SK-N-MC (cell line): ENCODE measurements around the gene GGN.
"Not testable (repeated sequence)": the region's sequence is repeated elsewhere in the genome, so short reads cannot be mapped to it uniquely, and the experiment has no call there.

Source experiments
- DNase-seq: peaks from one replicate; pipeline ENCODE4 v3.0.0-alpha.2; 2011; ENCODE audit warnings: low read depth, low spot score
- H3K27ac ChIP-seq: fragments of 200-600 bp; sonication (generic); 2 replicates; pipeline ENCODE4 v1.5.1; 2016; ENCODE audit warnings: mixed run types
- H3K36me3 ChIP-seq: fragments of 200-600 bp; sonication (generic); 2 replicates; pipeline ENCODE4 v1.6.1; 2017; ENCODE audit warnings: antibody characterized with exemption, low read length, mixed read lengths; ENCODE audit not compliant: insufficient read depth
- H3K4me3 ChIP-seq: fragments of 200-600 bp; sonication (generic); 2 replicates; pipeline ENCODE4 v1.5.1; 2016
- H3K9ac ChIP-seq: fragments of 200-600 bp; sonication (generic); 2 replicates; pipeline ENCODE4 v1.8.0; 2017; ENCODE audit warnings: mixed run types, mixed read lengths; ENCODE audit not compliant: insufficient read length
- H3K9me3 ChIP-seq: fragments of 200-600 bp; sonication (generic); 2 replicates; pipeline ENCODE4 v1.6.1; 2017; ENCODE audit warnings: low read depth, mild to moderate bottlenecking, antibody characterized with exemption, low read length, moderate library complexity, mixed read lengths
- EZH2 ChIP-seq: fragments of 200-600 bp; sonication (generic); IDR thresholded peaks from one replicate; pipeline ENCODE4 v1.6.1; 2017; ENCODE audit warnings: antibody characterized with exemption
- FOXP2 ChIP-seq: optimal IDR thresholded peaks from 2 replicates; pipeline ENCODE3; 2011; ENCODE audit warnings: mild to moderate bottlenecking, moderate library complexity; ENCODE audit not compliant: insufficient read depth; ENCODE audit errors: extremely low read length, control extremely low read depth
- POLR2AphosphoS5 ChIP-seq: IDR thresholded peaks from 2 replicates; pipeline ENCODE4 v1.6.1; 2012; ENCODE audit warnings: mild to moderate bottlenecking, low read depth, low read length, borderline replicate concordance

GGN gene, protein sequence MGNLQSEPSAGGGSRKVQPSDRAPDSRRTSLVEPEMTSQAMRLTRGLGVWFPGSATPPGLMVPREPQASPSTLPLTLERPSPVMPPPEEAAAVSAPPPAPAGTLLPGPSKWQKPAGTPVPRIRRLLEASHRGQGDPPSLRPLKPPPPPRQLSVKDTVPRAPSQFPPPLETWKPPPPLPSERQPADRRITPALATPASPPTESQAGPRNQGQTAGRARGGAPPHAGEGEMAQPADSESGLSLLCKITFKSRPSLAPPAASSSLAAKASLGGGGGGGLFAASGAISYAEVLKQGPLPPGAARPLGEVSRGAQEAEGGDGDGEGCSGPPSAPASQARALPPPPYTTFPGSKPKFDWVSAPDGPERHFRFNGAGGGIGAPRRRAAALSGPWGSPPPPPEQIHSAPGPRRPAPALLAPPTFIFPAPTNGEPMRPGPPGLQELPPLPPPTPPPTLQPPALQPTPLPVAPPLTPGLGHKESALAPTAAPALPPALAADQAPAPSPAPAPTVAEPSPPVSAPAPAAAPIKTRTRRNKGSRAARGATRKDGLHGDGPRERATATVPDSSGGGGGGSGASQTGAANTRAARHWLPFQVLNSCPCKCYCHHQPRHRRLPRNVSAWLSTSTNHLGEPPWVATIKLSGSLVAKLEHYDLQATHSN

GRCh38 chr19:38387550-38388348, at the start of gene GGN:
GGN (minus strand) TSS chr19:38388034; CDS start chr19:38387261, 773 bp downstream.
- peak; percentile 91 for DNase-seq
- Histone ChIP-seq H3K36me3 (peaks cover 5% of the 10 kb centered on the region; the same call in 1 of the 2 replicates), H3K9me3 (no peaks in the 10 kb centered on the region), H3K27ac (0 out of 2 replicates have a peak within 1 kb of the TSS, but pooled peaks have one; percentile 16), H3K9ac (peak within 1 kb of the TSS; percentile 57), H3K4me3 (peak within 1 kb of the TSS; percentile 97)
- no peak for TF ChIP-seq POLR2AphosphoS5
- TF ChIP-seq EZH2: no peak
- no peak for TF ChIP-seq FOXP2

DNA sequence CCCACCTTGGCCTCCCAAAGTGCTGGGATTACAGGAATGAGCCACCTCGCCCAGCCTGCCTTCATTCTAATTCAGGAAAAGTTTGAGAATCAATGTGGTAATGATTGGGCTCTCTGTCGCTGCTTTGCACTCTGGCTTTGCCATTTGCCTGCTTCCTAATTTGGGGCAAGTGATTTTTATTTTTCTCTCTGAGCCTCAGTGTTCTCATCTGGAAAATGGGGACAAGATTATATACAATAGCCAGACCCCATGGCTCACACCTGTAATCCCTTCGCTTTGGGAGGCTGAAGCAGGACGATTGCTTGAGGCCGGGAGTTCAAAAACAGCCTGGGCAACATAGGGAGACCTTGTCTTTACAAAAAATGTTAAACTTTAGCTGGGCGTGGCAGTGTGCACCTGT, 49.5 kb upstream of the GGN start:
- DNase-seq: no peak
- no peak overlapping the region for H3K4me3 ChIP-seq
- no peak overlapping the region for H3K9ac ChIP-seq
- no peak overlapping the region for H3K27ac ChIP-seq
- H3K9me3 ChIP-seq: no peaks in the 10 kb centered on the region
- TF ChIP-seq EZH2 (no peak), POLR2AphosphoS5 (no peak)
- H3K36me3 ChIP-seq: no peaks in the 10 kb centered on the region

DNA sequence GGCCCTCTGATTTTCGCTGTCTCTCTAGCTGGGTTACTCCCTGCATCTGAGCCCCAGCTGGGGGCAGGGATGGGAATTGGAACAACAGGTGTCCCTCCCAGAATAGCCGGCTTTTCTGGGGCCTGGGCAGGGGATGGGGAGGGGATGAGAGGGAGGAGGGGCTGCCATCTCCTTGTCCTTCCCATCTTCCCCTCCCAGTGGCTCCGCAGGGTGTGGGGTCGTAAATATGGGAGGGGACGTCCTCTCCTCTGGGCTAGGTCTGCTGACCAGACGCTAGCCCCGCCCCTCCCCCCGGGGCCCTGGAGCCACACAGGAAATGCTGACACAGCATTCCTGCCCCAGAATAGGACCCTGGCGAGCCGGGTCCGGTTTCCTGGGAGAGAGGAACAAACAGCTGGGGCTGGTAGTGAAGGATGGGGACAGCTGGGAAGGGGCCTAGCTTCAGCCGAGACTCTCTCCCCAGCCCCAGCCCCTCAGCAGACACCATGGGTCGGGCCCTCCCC, 46.8 kb upstream of the GGN start:
- Histone ChIP-seq H3K36me3 (no peaks in the 10 kb centered on the region), H3K4me3 (no peak overlapping the region), H3K9ac (no peak overlapping the region), H3K9me3 (no peaks in the 10 kb centered on the region), H3K27ac (no peak overlapping the region)
- no peak for DNase-seq
- no peak for TF ChIP-seq POLR2AphosphoS5
- TF ChIP-seq FOXP2: no peak
- TF ChIP-seq EZH2: no peak

GRCh38 chr19:38433268-38433733, 45.5 kb upstream of the GGN start, which contains the start of gene RYR1:
RYR1 (plus strand) TSS chr19:38433691; CDS start chr19:38433830, 139 bp downstream.
- no peak within 1 kb of the TSS for H3K9ac ChIP-seq
- no peak for TF ChIP-seq POLR2AphosphoS5
- TF ChIP-seq FOXP2: no peak
- no peak for TF ChIP-seq EZH2
- DNase-seq: no peak

GRCh38 chr19:38430931-38431330, 43.1 kb upstream of the GGN start:
- Histone ChIP-seq H3K36me3 (no peaks in the 10 kb centered on the region), H3K27ac (no peak overlapping the region), H3K9ac (no peak overlapping the region), H3K4me3 (no peak overlapping the region), H3K9me3 (no peaks in the 10 kb centered on the region)
- TF ChIP-seq POLR2AphosphoS5 (no peak), EZH2 (no peak), FOXP2 (no peak)
- no peak for DNase-seq

More at GRCh38 chr19:38433268-38433733, 45.5 kb upstream of the GGN start, which contains the start of gene RYR1:
- no peaks in the 10 kb centered on the region for H3K9me3 ChIP-seq
- H3K36me3 ChIP-seq: no peaks in the 10 kb centered on the region
- H3K4me3 ChIP-seq: no peak within 1 kb of the TSS
- H3K27ac ChIP-seq: no peak within 1 kb of the TSS

DNA sequence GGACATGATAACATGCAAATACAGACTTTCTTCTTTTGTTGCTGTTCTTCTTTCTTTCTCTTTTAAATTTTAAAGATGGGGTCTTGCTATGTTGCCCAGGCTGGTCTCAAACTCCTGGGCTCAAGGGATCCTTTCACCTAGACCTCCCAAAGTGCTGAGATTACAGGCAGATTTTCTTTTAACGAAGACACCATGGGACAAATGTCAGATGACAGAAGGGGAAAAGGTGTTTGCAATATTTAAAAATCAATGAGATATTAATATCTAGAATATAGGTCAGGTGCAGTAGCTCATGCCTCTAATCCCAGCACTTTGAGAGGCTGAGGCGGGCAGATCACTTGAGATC, 42.0 kb upstream of the GGN start:
- no peak for DNase-seq
- Histone ChIP-seq H3K36me3 (no peaks in the 10 kb centered on the region), H3K9me3 (no peaks in the 10 kb centered on the region), H3K9ac (no peak overlapping the region), H3K4me3 (no peak overlapping the region), H3K27ac (no peak overlapping the region)
- no peak for TF ChIP-seq POLR2AphosphoS5
- TF ChIP-seq FOXP2: no peak
- no peak for TF ChIP-seq EZH2

- DNase-seq: no peak
- Histone ChIP-seq H3K36me3 (no peaks in the 10 kb centered on the region), H3K9ac (no peak overlapping the region), H3K27ac (no peak overlapping the region), H3K9me3 (no peaks in the 10 kb centered on the region), H3K4me3 (no peak overlapping the region)
- TF ChIP-seq FOXP2 (no peak), EZH2 (no peak), POLR2AphosphoS5 (no peak)
These were observed 41.4 kb upstream of the GGN start for GRCh38 chr19:38429055-38429810.

GRCh38 chr19:38427035-38427677, 39.3 kb upstream of the GGN start:
- not testable (repeated sequence) for H3K4me3 ChIP-seq, DNase-seq, H3K36me3 ChIP-seq, H3K9me3 ChIP-seq, H3K9ac ChIP-seq, H3K27ac ChIP-seq
